ENCODE measurements around the gene CIB4.
"Not testable (repeated sequence)": the region's sequence is repeated elsewhere in the genome, so short reads cannot be mapped to it uniquely, and the experiment has no call there.

The CIB4 gene

DNA sequence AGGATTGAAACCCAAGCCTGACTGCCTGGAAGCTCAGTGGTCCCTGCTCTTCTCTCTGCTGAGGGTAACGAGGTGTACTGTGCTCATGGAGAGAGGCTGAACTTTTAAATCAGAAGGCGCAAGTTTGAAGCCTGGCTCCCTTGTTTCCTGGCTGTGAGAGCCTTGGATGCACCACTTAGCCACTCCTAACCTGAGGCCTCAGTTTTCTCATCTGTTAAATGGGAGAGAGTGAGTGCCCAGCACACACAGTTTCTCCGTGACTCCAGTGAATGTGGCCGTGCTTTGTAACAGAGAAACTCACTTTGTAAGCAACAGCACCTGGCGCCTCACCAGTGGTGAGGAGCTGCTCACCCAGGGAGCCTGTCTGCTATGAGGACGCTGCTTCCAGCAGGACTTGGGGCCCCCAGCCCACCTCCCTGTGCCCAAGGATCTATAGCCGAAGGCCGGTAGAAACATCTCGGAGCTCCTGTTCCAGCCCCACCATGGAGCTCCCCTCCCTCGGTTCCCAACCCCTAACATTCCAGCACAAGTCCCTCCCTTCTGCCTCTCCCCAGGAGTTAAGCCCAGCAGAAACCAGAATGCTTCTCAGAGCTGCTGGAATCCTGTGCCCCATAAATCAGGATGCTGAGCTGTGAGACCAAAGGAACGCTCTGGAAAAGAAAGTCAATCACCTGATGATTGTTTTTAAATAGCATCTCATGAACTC lies 31.1 kb upstream of the CIB4 start:
- DNase-seq (ENCODE audit: extremely low read depth, low read depth): no peak
- no peak for TF ChIP-seq CTCF (IDR thresholded peaks at IDR 0.05; ENCODE audit: low read depth, low read length)

DNA sequence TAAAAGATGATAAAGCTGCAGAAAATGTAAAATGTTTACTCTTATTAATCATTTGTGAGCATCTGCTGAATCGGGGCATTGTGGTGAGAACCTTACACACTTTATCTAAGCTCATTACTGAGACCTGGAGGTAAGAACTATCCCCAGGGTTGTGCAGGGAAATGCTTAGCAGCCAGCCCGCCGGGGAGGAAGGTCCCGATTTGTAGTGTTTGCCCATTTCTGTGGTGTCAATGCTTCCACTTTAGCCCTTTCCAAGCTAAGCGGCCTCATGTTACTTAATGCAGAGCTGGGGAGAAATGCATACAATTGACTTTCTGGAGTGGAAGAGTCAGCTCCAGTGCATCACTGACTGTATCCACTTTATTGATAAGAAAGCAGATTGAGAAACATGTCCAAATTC lies 30.5 kb upstream of the CIB4 start:
- DNase-seq (ENCODE audit: extremely low read depth, low read depth): no peak
- no peak for TF ChIP-seq CTCF (IDR thresholded peaks at IDR 0.05; ENCODE audit: low read depth, low read length)

- TF ChIP-seq CTCF (IDR thresholded peaks at IDR 0.05; ENCODE audit: low read depth, low read length): no peak
- DNase-seq (ENCODE audit: extremely low read depth, low read depth): no peak
Measured at GRCh38 chr2:26670931-26671460, 29.8 kb upstream of the CIB4 start.

DNA sequence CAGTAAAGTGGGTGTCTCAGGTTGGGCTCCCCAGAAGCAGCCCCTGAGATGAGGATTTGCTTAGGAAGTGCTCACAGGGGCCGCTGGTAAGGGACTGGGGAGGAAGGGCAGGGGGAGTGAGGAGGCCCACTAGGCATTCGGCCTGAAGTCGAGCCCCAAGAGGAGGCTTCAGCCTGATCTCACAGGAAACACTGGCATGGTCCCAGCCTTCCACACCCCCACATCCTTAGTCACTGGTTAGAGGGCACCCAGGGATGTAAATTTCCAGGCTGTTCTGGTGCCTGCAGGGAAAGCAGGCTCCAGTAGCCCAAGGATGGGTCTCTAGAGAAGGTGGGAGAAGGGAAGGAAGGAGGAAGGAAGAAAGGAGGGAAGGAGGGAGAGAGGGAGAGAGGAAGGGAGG lies 29.0 kb upstream of the CIB4 start:
- DNase-seq (ENCODE audit: extremely low read depth, low read depth): no peak
- TF ChIP-seq CTCF (IDR thresholded peaks at IDR 0.05; ENCODE audit: low read depth, low read length): no peak

- DNase-seq (ENCODE audit: extremely low read depth, low read depth): no peak
- TF ChIP-seq CTCF (IDR thresholded peaks at IDR 0.05; ENCODE audit: low read depth, low read length): no peak
Measured at GRCh38 chr2:26668856-26669750, 27.9 kb upstream of the CIB4 start.

GRCh38 chr2:26668041-26668440 lies 26.9 kb upstream of the CIB4 start:
- TF ChIP-seq CTCF (IDR thresholded peaks at IDR 0.05; ENCODE audit: low read depth, low read length): no peak
- no peak for DNase-seq (ENCODE audit: extremely low read depth, low read depth)

GRCh38 chr2:26666671-26667070 lies 25.5 kb upstream of the CIB4 start:
- no peak for DNase-seq (ENCODE audit: extremely low read depth, low read depth)

DNA sequence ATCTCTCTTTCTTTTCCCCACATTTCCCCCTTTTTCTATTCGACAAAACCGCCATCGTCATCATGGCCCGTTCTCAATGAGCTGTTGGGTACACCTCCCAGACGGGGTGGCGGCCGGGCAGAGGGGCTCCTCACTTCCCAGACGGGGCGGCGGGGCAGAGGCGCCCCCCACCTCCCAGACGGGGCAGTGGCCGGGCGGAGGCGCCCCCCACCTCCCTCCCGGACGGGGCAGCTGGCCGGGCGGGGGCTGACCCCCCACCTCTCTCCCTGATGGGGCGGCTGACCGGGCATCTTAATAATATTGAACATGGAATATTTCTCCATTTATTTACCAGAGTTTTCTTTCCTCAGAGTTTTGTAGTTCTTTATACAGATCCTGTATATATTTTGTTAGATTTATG lies 24.1 kb upstream of the CIB4 start:
- not testable (repeated sequence) for DNase-seq (ENCODE audit: extremely low read depth, low read depth)

More at GRCh38 chr2:26666671-26667070, 25.5 kb upstream of the CIB4 start:
- TF ChIP-seq CTCF (IDR thresholded peaks at IDR 0.05; ENCODE audit: low read depth, low read length): no peak
